HEK293 (cell line): ENCODE data around the gene SEPTIN2.

Experiments
- EGR2 ChIP-seq: fragments of 450-650 bp; formaldehyde crosslinking; IDR thresholded peaks from 2 replicates; pipeline ENCODE4 v1.5.1; 2016; ENCODE audit warnings: low read depth, missing biosample characterization, missing genetic modification characterization
- KLF8 ChIP-seq: fragments of 450-650 bp; formaldehyde crosslinking; IDR thresholded peaks from 2 replicates; pipeline ENCODE4 v1.5.1; 2016; ENCODE audit warnings: missing biosample characterization, missing genetic modification characterization
- SALL2 ChIP-seq: fragments of 450-650 bp; formaldehyde crosslinking; IDR thresholded peaks from 2 replicates; pipeline ENCODE4 v1.5.0; 2017; ENCODE audit warnings: missing biosample characterization, mild to moderate bottlenecking, missing genetic modification characterization, borderline replicate concordance
- ZBTB20 ChIP-seq: fragments of 450-650 bp; formaldehyde crosslinking; IDR thresholded peaks from 2 replicates; pipeline ENCODE4 v1.5.1; 2016; ENCODE audit warnings: missing biosample characterization, missing genetic modification characterization
- ZBTB21 ChIP-seq: fragments of 450-650 bp; formaldehyde crosslinking; IDR thresholded peaks from 2 replicates; pipeline ENCODE4 v1.5.1; 2017; ENCODE audit warnings: missing biosample characterization, missing genetic modification characterization
- ZNF155 ChIP-seq: fragments of 450-650 bp; formaldehyde crosslinking; IDR thresholded peaks from 2 replicates; pipeline ENCODE4 v1.5.1; 2016; ENCODE audit warnings: missing biosample characterization, missing genetic modification characterization
- ZNF184 ChIP-seq: fragments of 450-650 bp; IDR thresholded peaks from 2 replicates; pipeline ENCODE4 v1.5.1; 2018; ENCODE audit warnings: missing biosample characterization, mild to moderate bottlenecking, missing genetic modification characterization
- ZNF266 ChIP-seq: fragments of 450-650 bp; formaldehyde crosslinking; IDR thresholded peaks from 2 replicates; pipeline ENCODE4 v1.5.1; 2016; ENCODE audit warnings: missing biosample characterization, missing genetic modification characterization, low read depth
- ZNF391 ChIP-seq: fragments of 450-650 bp; formaldehyde crosslinking; IDR thresholded peaks from 2 replicates; pipeline ENCODE4 v1.5.1; 2016; ENCODE audit warnings: low read depth, missing biosample characterization, missing genetic modification characterization, borderline replicate concordance
- ZNF426 ChIP-seq: fragments of 450-650 bp; formaldehyde crosslinking; IDR thresholded peaks from 2 replicates; pipeline ENCODE4 v1.5.1; 2017; ENCODE audit warnings: missing biosample characterization, missing genetic modification characterization, mild to moderate bottlenecking, inconsistent platforms, moderate library complexity
- ZNF600 ChIP-seq: fragments of 450-650 bp; formaldehyde crosslinking; IDR thresholded peaks from 2 replicates; pipeline ENCODE4 v1.5.1; 2016; ENCODE audit warnings: missing biosample characterization, missing genetic modification characterization
- ZNF626 ChIP-seq: fragments of 450-650 bp; sonication (Bioruptor Pico); formaldehyde crosslinking; IDR thresholded peaks from 2 replicates; pipeline ENCODE4 v1.5.1; 2018; ENCODE audit warnings: missing biosample characterization, missing genetic modification characterization, inconsistent platforms
- ZNF747 ChIP-seq: fragments of 450-650 bp; formaldehyde crosslinking; IDR thresholded peaks from 2 replicates; pipeline ENCODE4 v1.5.1; 2016; ENCODE audit warnings: missing biosample characterization, missing genetic modification characterization
- ZNF792 ChIP-seq: fragments of 450-650 bp; formaldehyde crosslinking; IDR thresholded peaks from 2 replicates; pipeline ENCODE4 v1.5.1; 2016; ENCODE audit warnings: missing biosample characterization, missing genetic modification characterization
- ZNF837 ChIP-seq: fragments of 450-650 bp; formaldehyde crosslinking; IDR thresholded peaks from 2 replicates; pipeline ENCODE4 v1.5.1; 2016; ENCODE audit warnings: missing biosample characterization, missing genetic modification characterization
- TF ChIP-seq, protein P1 (sequence below): fragments of 450-650 bp; formaldehyde crosslinking; conservative IDR thresholded peaks from 2 replicates; pipeline ENCODE4 v1.5.1; 2016; ENCODE audit warnings: low read depth, missing biosample characterization, missing genetic modification characterization
- TF ChIP-seq, protein P2 (sequence below): fragments of 450-650 bp; formaldehyde crosslinking; IDR thresholded peaks from 2 replicates; pipeline ENCODE4 v1.5.1; 2017; ENCODE audit warnings: missing biosample characterization, missing genetic modification characterization
- TF ChIP-seq, protein P3 (sequence below): fragments of 450-650 bp; formaldehyde crosslinking; IDR thresholded peaks from 2 replicates; pipeline ENCODE4 v1.5.0; 2017; ENCODE audit warnings: missing biosample characterization, missing genetic modification characterization, borderline replicate concordance
- TF ChIP-seq, protein P4 (sequence below): fragments of 450-650 bp; formaldehyde crosslinking; IDR thresholded peaks from 2 replicates; pipeline ENCODE4 v1.5.1; 2016; ENCODE audit warnings: missing biosample characterization, missing genetic modification characterization, borderline replicate concordance
- TF ChIP-seq, protein P5 (sequence below): fragments of 450-650 bp; formaldehyde crosslinking; optimal IDR thresholded peaks from 2 replicates; pipeline ENCODE3; 2016; ENCODE audit warnings: missing biosample characterization, mild to moderate bottlenecking, missing genetic modification characterization
- TF ChIP-seq, protein P6 (sequence below): fragments of 450-650 bp; formaldehyde crosslinking; IDR thresholded peaks from 2 replicates; pipeline ENCODE4 v1.5.1; 2017; ENCODE audit warnings: missing biosample characterization, missing genetic modification characterization

The SEPTIN2 gene

DNA sequence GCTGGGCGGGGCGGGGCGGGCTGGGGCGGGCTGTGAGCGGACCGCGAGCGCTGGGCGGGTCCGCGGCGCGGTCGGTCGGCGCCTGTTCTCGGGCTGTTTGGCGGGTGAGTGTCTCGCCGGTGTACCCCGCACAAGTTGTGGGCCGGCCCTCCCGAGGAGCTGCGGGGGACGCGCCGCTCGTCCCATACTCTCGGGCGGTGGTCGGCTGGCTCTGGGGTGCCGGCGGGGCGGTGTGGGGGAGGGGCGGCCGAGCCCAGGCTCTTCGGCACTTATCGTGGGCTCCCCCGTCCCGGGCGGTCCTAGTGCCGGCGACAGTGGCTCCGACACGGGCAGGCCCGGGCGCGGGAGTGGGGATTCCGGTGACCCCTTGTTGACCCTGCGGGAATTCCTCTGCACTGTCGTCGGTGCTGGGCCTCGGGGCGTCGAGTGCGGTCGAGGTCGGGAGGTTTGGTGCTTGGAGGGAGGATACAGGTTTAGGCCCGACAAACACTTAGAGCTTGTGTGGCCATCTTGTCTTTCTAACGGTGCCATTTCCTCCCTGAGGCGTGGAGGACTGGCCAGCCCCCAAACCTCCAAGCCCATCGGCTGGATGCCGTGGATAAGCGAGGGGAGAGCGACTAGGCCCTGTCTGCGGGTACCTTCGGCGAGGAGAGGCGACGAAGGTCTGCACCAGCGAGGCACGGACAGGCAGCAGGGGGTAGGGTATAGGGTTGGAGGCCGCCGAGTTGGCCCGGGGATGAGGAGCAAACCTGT lies at the start of gene SEPTIN2 (continued):
- TF ChIP-seq, protein P1, sequence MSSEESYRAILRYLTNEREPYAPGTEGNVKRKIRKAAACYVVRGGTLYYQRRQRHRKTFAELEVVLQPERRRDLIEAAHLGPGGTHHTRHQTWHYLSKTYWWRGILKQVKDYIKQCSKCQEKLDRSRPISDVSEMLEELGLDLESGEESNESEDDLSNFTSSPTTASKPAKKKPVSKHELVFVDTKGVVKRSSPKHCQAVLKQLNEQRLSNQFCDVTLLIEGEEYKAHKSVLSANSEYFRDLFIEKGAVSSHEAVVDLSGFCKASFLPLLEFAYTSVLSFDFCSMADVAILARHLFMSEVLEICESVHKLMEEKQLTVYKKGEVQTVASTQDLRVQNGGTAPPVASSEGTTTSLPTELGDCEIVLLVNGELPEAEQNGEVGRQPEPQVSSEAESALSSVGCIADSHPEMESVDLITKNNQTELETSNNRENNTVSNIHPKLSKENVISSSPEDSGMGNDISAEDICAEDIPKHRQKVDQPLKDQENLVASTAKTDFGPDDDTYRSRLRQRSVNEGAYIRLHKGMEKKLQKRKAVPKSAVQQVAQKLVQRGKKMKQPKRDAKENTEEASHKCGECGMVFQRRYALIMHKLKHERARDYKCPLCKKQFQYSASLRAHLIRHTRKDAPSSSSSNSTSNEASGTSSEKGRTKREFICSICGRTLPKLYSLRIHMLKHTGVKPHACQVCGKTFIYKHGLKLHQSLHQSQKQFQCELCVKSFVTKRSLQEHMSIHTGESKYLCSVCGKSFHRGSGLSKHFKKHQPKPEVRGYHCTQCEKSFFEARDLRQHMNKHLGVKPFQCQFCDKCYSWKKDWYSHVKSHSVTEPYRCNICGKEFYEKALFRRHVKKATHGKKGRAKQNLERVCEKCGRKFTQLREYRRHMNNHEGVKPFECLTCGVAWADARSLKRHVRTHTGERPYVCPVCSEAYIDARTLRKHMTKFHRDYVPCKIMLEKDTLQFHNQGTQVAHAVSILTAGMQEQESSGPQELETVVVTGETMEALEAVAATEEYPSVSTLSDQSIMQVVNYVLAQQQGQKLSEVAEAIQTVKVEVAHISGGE = 0 out of 2 replicates have a peak, but pooled peaks have one; percentile 10
- TF ChIP-seq ZNF155 (tag by site-specific recombination) (no peak), ZNF600 (tag by site-specific recombination) (peak; percentile 72; the same call in 1 of the 2 replicates), ZNF747 (tag by site-specific recombination) (no peak), ZNF391 (peak; percentile 45; the same call in 1 of the 2 replicates), ZNF626 (tag by site-specific recombination) (no peak), ZNF837 (tag by site-specific recombination) (no peak), ZNF426 (no peak), ZBTB20 (peak; percentile 67; the same call in 1 of the 2 replicates), ZNF792 (tag by site-specific recombination) (peak; percentile 54; the same call in 1 of the 2 replicates), ZNF266 (tag by site-specific recombination) (no peak), SALL2 (no peak), EGR2 (tag by site-specific recombination) (no peak), ZBTB21 (tag by site-specific recombination) (no peak), ZNF184 (tag by site-specific recombination) (no peak), KLF8 (peak; percentile 77; the same call in 1 of the 2 replicates)
- TF ChIP-seq, protein P2, sequence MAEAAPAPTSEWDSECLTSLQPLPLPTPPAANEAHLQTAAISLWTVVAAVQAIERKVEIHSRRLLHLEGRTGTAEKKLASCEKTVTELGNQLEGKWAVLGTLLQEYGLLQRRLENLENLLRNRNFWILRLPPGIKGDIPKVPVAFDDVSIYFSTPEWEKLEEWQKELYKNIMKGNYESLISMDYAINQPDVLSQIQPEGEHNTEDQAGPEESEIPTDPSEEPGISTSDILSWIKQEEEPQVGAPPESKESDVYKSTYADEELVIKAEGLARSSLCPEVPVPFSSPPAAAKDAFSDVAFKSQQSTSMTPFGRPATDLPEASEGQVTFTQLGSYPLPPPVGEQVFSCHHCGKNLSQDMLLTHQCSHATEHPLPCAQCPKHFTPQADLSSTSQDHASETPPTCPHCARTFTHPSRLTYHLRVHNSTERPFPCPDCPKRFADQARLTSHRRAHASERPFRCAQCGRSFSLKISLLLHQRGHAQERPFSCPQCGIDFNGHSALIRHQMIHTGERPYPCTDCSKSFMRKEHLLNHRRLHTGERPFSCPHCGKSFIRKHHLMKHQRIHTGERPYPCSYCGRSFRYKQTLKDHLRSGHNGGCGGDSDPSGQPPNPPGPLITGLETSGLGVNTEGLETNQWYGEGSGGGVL (tag by site-specific recombination) = no peak
- TF ChIP-seq, protein P3, sequence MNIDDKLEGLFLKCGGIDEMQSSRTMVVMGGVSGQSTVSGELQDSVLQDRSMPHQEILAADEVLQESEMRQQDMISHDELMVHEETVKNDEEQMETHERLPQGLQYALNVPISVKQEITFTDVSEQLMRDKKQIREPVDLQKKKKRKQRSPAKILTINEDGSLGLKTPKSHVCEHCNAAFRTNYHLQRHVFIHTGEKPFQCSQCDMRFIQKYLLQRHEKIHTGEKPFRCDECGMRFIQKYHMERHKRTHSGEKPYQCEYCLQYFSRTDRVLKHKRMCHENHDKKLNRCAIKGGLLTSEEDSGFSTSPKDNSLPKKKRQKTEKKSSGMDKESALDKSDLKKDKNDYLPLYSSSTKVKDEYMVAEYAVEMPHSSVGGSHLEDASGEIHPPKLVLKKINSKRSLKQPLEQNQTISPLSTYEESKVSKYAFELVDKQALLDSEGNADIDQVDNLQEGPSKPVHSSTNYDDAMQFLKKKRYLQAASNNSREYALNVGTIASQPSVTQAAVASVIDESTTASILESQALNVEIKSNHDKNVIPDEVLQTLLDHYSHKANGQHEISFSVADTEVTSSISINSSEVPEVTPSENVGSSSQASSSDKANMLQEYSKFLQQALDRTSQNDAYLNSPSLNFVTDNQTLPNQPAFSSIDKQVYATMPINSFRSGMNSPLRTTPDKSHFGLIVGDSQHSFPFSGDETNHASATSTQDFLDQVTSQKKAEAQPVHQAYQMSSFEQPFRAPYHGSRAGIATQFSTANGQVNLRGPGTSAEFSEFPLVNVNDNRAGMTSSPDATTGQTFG (tag by site-specific recombination) = no peak
- TF ChIP-seq, protein P4, sequence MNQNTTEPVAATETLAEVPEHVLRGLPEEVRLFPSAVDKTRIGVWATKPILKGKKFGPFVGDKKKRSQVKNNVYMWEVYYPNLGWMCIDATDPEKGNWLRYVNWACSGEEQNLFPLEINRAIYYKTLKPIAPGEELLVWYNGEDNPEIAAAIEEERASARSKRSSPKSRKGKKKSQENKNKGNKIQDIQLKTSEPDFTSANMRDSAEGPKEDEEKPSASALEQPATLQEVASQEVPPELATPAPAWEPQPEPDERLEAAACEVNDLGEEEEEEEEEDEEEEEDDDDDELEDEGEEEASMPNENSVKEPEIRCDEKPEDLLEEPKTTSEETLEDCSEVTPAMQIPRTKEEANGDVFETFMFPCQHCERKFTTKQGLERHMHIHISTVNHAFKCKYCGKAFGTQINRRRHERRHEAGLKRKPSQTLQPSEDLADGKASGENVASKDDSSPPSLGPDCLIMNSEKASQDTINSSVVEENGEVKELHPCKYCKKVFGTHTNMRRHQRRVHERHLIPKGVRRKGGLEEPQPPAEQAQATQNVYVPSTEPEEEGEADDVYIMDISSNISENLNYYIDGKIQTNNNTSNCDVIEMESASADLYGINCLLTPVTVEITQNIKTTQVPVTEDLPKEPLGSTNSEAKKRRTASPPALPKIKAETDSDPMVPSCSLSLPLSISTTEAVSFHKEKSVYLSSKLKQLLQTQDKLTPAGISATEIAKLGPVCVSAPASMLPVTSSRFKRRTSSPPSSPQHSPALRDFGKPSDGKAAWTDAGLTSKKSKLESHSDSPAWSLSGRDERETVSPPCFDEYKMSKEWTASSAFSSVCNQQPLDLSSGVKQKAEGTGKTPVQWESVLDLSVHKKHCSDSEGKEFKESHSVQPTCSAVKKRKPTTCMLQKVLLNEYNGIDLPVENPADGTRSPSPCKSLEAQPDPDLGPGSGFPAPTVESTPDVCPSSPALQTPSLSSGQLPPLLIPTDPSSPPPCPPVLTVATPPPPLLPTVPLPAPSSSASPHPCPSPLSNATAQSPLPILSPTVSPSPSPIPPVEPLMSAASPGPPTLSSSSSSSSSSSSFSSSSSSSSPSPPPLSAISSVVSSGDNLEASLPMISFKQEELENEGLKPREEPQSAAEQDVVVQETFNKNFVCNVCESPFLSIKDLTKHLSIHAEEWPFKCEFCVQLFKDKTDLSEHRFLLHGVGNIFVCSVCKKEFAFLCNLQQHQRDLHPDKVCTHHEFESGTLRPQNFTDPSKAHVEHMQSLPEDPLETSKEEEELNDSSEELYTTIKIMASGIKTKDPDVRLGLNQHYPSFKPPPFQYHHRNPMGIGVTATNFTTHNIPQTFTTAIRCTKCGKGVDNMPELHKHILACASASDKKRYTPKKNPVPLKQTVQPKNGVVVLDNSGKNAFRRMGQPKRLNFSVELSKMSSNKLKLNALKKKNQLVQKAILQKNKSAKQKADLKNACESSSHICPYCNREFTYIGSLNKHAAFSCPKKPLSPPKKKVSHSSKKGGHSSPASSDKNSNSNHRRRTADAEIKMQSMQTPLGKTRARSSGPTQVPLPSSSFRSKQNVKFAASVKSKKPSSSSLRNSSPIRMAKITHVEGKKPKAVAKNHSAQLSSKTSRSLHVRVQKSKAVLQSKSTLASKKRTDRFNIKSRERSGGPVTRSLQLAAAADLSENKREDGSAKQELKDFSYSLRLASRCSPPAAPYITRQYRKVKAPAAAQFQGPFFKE (tag by site-specific recombination) = no peak
- TF ChIP-seq, protein P5, sequence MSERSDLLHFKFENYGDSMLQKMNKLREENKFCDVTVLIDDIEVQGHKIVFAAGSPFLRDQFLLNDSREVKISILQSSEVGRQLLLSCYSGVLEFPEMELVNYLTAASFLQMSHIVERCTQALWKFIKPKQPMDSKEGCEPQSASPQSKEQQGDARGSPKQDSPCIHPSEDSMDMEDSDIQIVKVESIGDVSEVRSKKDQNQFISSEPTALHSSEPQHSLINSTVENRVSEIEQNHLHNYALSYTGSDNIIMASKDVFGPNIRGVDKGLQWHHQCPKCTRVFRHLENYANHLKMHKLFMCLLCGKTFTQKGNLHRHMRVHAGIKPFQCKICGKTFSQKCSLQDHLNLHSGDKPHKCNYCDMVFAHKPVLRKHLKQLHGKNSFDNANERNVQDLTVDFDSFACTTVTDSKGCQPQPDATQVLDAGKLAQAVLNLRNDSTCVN (tag by site-specific recombination) = peak; percentile 59
- TF ChIP-seq, protein P6, sequence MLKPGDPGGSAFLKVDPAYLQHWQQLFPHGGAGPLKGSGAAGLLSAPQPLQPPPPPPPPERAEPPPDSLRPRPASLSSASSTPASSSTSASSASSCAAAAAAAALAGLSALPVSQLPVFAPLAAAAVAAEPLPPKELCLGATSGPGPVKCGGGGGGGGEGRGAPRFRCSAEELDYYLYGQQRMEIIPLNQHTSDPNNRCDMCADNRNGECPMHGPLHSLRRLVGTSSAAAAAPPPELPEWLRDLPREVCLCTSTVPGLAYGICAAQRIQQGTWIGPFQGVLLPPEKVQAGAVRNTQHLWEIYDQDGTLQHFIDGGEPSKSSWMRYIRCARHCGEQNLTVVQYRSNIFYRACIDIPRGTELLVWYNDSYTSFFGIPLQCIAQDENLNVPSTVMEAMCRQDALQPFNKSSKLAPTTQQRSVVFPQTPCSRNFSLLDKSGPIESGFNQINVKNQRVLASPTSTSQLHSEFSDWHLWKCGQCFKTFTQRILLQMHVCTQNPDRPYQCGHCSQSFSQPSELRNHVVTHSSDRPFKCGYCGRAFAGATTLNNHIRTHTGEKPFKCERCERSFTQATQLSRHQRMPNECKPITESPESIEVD = no peak
